OCI-LY1 (cell line): ENCODE measurements around the gene RNF138.

Experiments used
- H2AFZ ChIP-seq: fragments of 200-600 bp; sonication (generic), shearing (Covaris generic); 2 replicates; pipeline ENCODE4 v1.6.0; 2014; ENCODE audit warnings: antibody characterized with exemption, mild to moderate bottlenecking, low read length
- H3F3A ChIP-seq: fragments of 200-600 bp; sonication (generic), shearing (Covaris generic); 2 replicates; pipeline ENCODE4 v1.6.0; 2014; ENCODE audit warnings: mild to moderate bottlenecking, antibody characterized with exemption, low read length, moderate library complexity; ENCODE audit not compliant: insufficient read depth
- H3K27ac ChIP-seq: fragments of 200-600 bp; sonication (generic); 2 replicates; pipeline ENCODE4 v1.5.1; 2014; ENCODE audit warnings: low read length, mixed run types, mild to moderate bottlenecking, low read depth; ENCODE audit not compliant: poor library complexity, severe bottlenecking
- H3K27me3 ChIP-seq: fragments of 200-600 bp; sonication (generic); 2 replicates; pipeline ENCODE4 v1.6.0; 2014; ENCODE audit warnings: antibody characterized with exemption, mild to moderate bottlenecking, low read length, moderate library complexity; ENCODE audit not compliant: insufficient read depth
- H3K36me3 ChIP-seq: fragments of 200-600 bp; sonication (generic); 2 replicates; pipeline ENCODE4 v1.6.1; 2014; ENCODE audit warnings: mild to moderate bottlenecking, antibody characterized with exemption, low read length, moderate library complexity, mixed read lengths; ENCODE audit not compliant: insufficient read depth
- H3K4me1 ChIP-seq: fragments of 200-600 bp; sonication (generic); 2 replicates; pipeline ENCODE4 v1.5.1; 2014; ENCODE audit warnings: mild to moderate bottlenecking, low read length, moderate library complexity; ENCODE audit not compliant: insufficient read depth, severe bottlenecking
- H3K4me2 ChIP-seq: fragments of 200-600 bp; sonication (generic), shearing (Covaris generic); 2 replicates; pipeline ENCODE4 v1.6.1; 2014; ENCODE audit warnings: low read length
- H3K4me3 ChIP-seq: fragments of 200-600 bp; sonication (generic); 2 replicates; pipeline ENCODE4 v1.5.1; 2014; ENCODE audit warnings: low read length, low read depth, mild to moderate bottlenecking, mixed read lengths; ENCODE audit not compliant: poor library complexity, severe bottlenecking
- H3K79me2 ChIP-seq: fragments of 200-600 bp; shearing (Covaris generic); 2 replicates; pipeline ENCODE4 v1.6.1; 2016; ENCODE audit warnings: mixed run types, low read length, mixed read lengths; ENCODE audit not compliant: insufficient read depth
- H3K9ac ChIP-seq: fragments of 200-600 bp; sonication (generic), shearing (Covaris generic); 2 replicates; pipeline ENCODE4 v1.6.1; 2014; ENCODE audit warnings: mild to moderate bottlenecking, low read length, mixed read lengths
- H3K9me2 ChIP-seq: fragments of 200-600 bp; sonication (generic), shearing (Covaris generic); 2 replicates; pipeline ENCODE4 v1.6.1; 2014; ENCODE audit warnings: low read depth, mild to moderate bottlenecking, low read length, mixed read lengths
- H3K9me3 ChIP-seq: fragments of 200-600 bp; shearing (Covaris generic); 2 replicates; pipeline ENCODE4 v1.6.1; 2014; ENCODE audit warnings: low read length, mixed read lengths
- H4K20me1 ChIP-seq: fragments of 200-600 bp; sonication (generic), shearing (Covaris generic); 2 replicates; pipeline ENCODE4 v1.6.0; 2016; ENCODE audit warnings: mild to moderate bottlenecking, low read length; ENCODE audit not compliant: insufficient read depth
- EZH2 ChIP-seq: fragments of 200-600 bp; sonication (generic), shearing (Covaris generic); IDR thresholded peaks from 2 replicates; pipeline ENCODE4 v1.8.0; 2017; ENCODE audit warnings: borderline replicate concordance, mixed run types, mild to moderate bottlenecking, antibody characterized with exemption, low read length, moderate library complexity, mixed read lengths
- TF ChIP-seq, protein P1 (sequence below): fragments of 200-600 bp; sonication (generic), shearing (Covaris generic); IDR thresholded peaks from 2 replicates; pipeline ENCODE4 v1.5.1; 2017; ENCODE audit warnings: mild to moderate bottlenecking, antibody characterized with exemption, low read length, moderate library complexity, mixed read lengths

Gene RNF138

DNA sequence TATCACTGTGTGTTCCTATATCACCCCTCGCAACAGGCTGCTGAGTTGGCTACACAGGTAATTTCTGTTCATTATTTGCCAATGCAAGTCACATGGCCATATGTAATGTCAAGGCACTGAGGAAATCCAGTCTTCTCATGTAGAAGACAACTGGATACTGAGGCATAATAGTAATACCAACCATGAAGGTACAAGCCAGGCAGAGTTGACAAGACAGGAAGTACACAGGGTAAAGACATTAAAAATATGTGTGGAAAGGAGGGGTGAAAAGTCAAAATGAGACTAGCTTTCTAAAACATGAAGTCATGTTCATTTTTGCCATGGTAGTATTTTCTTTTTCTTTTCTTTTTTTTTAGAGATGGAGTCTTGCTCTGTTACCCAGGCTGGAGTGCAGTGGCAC lies 17.5 kb upstream of the RNF138 start:
- H3K9me3 ChIP-seq = no peaks in the 10 kb centered on the region
- H3K9me2 ChIP-seq = no peaks in the 10 kb centered on the region

DNA sequence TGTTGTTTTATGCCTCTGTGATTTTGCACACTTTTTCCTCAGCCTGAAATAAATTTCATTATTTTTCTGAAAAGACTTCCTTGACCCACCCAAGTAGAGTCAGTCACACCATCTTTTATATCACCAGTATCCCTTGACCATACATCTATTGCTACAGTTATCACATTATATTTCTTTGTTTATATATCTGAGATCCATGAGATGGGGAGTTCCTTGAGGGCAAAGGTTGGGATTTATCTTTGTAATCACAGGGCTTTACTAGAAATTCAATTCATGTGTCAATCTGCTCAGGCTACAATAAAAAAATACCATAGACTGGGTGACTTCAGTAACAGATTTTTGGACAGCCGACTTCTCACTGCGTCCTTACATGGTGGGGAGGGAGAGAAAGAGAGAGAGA lies 12.8 kb upstream of the RNF138 start:
- H3K36me3 ChIP-seq = no peaks in the 10 kb centered on the region
- H3K4me1 ChIP-seq = no peaks in the 10 kb centered on the region
- TF ChIP-seq, protein P1, sequence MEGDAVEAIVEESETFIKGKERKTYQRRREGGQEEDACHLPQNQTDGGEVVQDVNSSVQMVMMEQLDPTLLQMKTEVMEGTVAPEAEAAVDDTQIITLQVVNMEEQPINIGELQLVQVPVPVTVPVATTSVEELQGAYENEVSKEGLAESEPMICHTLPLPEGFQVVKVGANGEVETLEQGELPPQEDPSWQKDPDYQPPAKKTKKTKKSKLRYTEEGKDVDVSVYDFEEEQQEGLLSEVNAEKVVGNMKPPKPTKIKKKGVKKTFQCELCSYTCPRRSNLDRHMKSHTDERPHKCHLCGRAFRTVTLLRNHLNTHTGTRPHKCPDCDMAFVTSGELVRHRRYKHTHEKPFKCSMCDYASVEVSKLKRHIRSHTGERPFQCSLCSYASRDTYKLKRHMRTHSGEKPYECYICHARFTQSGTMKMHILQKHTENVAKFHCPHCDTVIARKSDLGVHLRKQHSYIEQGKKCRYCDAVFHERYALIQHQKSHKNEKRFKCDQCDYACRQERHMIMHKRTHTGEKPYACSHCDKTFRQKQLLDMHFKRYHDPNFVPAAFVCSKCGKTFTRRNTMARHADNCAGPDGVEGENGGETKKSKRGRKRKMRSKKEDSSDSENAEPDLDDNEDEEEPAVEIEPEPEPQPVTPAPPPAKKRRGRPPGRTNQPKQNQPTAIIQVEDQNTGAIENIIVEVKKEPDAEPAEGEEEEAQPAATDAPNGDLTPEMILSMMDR = no peak
- no peak for TF ChIP-seq EZH2
- no peak overlapping the region for H3K27ac ChIP-seq
- H2AFZ ChIP-seq = no peak overlapping the region
- H3K9me2 ChIP-seq = no peaks in the 10 kb centered on the region
- H3K4me3 ChIP-seq = no peak overlapping the region
- H3K27me3 ChIP-seq = no peaks in the 10 kb centered on the region; the same call in 1 of the 2 replicates
- no peaks in the 10 kb centered on the region for H3K79me2 ChIP-seq
- H3K9me3 ChIP-seq = no peaks in the 10 kb centered on the region
- H4K20me1 ChIP-seq = no peaks in the 10 kb centered on the region
- no peak overlapping the region for H3K9ac ChIP-seq
- H3F3A ChIP-seq = no peaks in the 10 kb centered on the region
- no peak overlapping the region for H3K4me2 ChIP-seq

More for the DNA sequence above, 17.5 kb upstream of the RNF138 start:
- H3K36me3 ChIP-seq = no peaks in the 10 kb centered on the region
- no peak overlapping the region for H3K27ac ChIP-seq
- H4K20me1 ChIP-seq = no peaks in the 10 kb centered on the region
- no peak overlapping the region for H3K4me2 ChIP-seq
- TF ChIP-seq, protein P1 = no peak
- TF ChIP-seq EZH2 = no peak
- no peaks in the 10 kb centered on the region for H3F3A ChIP-seq
- H3K9ac ChIP-seq = no peak overlapping the region
- H3K4me3 ChIP-seq = no peak overlapping the region
- H3K27me3 ChIP-seq = no peaks in the 10 kb centered on the region; the same call in 1 of the 2 replicates
- H3K4me1 ChIP-seq = no peaks in the 10 kb centered on the region
- no peak overlapping the region for H2AFZ ChIP-seq
- no peaks in the 10 kb centered on the region for H3K79me2 ChIP-seq

DNA sequence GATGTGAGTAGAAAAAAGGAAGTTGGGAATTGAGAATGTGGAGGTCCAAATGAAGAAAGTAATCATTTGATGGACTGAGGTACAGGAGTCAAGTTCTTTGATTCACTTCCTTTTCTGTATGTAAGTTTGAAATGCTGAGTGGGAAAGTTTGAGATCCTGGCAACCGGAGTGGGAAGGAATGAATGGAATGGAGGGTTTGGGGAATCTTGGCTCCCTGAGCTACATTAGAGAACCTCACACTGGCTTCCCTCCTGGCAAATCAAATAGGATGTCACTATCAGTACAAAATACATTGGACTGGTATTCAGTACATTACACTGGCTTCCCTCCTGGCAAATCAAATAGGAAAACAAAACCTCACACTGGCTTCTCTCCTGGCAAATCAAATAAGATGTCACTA lies 9.8 kb upstream of the RNF138 start:
- Histone ChIP-seq H3K9me3 (no peaks in the 10 kb centered on the region), H3F3A (no peaks in the 10 kb centered on the region), H3K4me1 (peaks cover 11% of the 10 kb centered on the region), H3K9me2 (no peaks in the 10 kb centered on the region), H3K36me3 (no peaks in the 10 kb centered on the region), H4K20me1 (no peaks in the 10 kb centered on the region), H2AFZ (no peak overlapping the region), H3K79me2 (no peaks in the 10 kb centered on the region), H3K4me2 (no peak overlapping the region), H3K27me3 (no peaks in the 10 kb centered on the region; the same call in 1 of the 2 replicates), H3K27ac (no peak overlapping the region), H3K4me3 (no peak overlapping the region), H3K9ac (no peak overlapping the region)
- no peak for TF ChIP-seq EZH2
- TF ChIP-seq, protein P1 = no peak
